GM13977 (cell line): Measurements from ENCODE around the gene MACROD2.

Source experiments
- DNase-seq: peaks from one replicate; pipeline ENCODE4 v3.0.0; 2012; ENCODE audit warnings: low spot score
- in situ Hi-C: fragments of 300-500 bp; cut with MboI; formaldehyde crosslinking; loops from one replicate; pipeline ENCODE4 v1.12.0; 2022; ENCODE audit warnings: low sequenced_read_pairs, low pct_unique_long_range_greater_than_20kb, mixed read lengths, inconsistent platforms; ENCODE audit not compliant: unreplicated experiment
- TF ChIP-seq, protein P1 (sequence below): IDR thresholded peaks from 2 replicates; pipeline ENCODE4 v1.5.1; 2012; ENCODE audit warnings: mild to moderate bottlenecking, control low read depth; ENCODE audit not compliant: insufficient read depth; ENCODE audit errors: extremely low read depth, missing control alignments

The MACROD2 gene

DNA sequence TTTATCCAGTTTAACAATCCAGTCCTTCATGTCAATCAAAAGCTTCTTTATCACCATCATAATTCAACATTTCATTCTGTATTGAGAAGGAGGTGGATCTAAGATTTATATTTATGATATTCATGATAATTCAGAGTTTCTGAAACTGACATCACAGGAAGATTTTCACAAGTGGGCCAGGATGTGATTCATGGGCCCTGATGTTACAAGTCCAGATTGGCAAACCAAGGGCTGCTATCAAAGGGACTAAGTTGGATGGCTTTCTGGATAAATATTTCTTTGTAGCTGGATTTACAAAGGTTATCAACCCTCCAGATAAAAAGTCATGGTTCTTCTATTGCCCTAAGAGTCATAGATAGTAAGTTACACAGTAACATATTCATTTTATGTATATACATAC is 1711.4 kb downstream of the MACROD2 start:
- no peak for DNase-seq
- in situ Hi-C loops, result loop anchor here (25.0 kb wide), 1 partner anchor 756 kb away; no protein-coding TSS in a partner anchor
- TF ChIP-seq, protein P1, sequence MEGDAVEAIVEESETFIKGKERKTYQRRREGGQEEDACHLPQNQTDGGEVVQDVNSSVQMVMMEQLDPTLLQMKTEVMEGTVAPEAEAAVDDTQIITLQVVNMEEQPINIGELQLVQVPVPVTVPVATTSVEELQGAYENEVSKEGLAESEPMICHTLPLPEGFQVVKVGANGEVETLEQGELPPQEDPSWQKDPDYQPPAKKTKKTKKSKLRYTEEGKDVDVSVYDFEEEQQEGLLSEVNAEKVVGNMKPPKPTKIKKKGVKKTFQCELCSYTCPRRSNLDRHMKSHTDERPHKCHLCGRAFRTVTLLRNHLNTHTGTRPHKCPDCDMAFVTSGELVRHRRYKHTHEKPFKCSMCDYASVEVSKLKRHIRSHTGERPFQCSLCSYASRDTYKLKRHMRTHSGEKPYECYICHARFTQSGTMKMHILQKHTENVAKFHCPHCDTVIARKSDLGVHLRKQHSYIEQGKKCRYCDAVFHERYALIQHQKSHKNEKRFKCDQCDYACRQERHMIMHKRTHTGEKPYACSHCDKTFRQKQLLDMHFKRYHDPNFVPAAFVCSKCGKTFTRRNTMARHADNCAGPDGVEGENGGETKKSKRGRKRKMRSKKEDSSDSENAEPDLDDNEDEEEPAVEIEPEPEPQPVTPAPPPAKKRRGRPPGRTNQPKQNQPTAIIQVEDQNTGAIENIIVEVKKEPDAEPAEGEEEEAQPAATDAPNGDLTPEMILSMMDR, result no peak

DNA sequence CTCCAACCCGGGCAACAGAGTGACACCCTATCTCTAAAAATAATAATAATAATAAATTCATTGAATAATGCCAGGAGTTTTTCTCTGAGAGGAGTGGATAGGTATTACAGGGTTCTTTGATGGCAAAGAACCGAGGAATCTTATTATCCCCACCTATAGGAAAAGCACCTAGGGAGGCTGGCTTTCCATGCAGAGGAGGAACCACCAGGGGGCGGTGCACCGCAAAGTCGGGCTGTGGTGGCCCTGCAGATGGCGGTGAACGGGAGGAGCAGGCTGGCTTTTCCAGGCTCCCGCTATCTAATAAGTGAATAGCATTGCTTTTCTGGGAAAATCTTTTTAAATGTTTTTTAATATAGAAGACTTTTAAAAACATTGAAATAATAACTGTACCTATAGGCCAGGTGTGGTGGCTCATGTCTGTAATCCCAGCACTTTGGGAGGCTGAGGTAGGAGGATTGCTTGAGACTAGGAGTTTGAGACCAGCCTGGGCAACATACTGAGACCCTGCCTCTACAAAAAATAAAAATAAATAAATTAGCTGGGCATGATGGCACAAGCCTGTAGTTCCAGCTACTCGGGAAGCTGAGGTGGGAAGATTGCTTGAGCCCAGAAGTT is 1713.8 kb downstream of the MACROD2 start:
- DNase-seq, result peak; percentile 35
- in situ Hi-C loops, result loop anchor here (25.0 kb wide), 1 partner anchor 753 kb away; no protein-coding TSS in a partner anchor
- TF ChIP-seq, protein P1, result peak; percentile 87

DNA sequence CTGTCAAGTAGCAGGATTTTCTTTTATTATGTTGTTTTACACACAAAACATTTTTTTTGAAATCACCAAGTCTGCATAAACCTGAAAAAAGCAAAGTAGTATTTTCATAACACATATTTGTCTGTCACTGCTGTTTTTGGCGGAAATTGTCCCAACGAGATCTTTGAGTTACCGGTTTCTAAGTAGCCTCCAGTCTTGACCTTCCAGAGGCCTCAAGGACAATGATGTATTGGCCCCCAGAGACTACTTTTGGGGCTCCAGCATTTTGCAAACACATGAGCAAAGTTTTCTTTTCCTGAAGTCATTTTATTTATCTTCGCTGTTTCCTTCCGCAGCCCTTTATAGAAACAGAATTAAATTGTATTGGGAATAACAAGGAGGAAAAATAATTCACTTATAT is 1715.3 kb downstream of the MACROD2 start:
- no peak for DNase-seq
- in situ Hi-C loops, result loop anchor here (25.0 kb wide), 1 partner anchor 752 kb away; no protein-coding TSS in a partner anchor
- TF ChIP-seq, protein P1, result no peak

DNA sequence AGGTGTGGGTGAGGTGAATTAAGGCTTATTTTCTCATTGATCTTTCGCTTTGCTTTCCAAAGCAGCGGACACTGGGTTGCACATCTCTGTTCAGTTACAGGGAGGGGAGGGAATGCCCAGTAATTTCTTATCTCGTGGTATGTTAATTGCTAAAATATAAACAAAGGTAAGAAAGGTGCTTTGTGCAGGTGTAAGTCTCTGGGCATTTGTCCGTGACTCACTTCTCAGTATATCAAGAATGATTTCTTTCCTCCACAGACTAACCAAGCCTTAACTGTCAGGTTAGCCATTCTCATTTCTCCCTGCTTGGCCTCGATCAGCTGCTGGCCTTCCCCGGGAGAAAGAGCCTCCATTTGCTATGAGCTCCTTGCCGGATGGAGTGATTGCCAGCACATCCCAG is 1715.9 kb downstream of the MACROD2 start:
- no peak for DNase-seq
- TF ChIP-seq, protein P1, result no peak
- in situ Hi-C loops, result loop anchor here (25.0 kb wide), 1 partner anchor 751 kb away; no protein-coding TSS in a partner anchor

DNA sequence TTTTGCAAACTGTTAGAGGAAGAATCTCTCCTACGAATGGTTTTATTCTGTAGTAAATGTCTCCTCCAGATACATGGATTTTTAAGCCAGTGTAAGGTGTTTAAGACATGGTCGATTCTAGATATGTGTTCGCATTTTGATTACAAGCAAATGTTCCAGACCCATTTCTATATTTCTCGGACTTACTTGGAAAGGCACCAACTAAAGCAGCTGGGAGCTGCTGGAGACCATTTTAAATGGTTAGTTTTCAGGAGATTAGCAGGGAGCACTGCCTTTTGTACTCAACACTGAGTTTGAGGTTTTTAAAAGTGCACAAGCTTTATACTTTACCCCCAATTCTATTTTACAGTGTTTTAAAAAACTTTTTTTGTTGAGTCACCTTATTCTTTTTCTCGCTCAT is 1720.9 kb downstream of the MACROD2 start:
- in situ Hi-C loops, result loop anchor here (25.0 kb wide), 1 partner anchor 746 kb away; no protein-coding TSS in a partner anchor
- no peak for DNase-seq
- TF ChIP-seq, protein P1, result no peak

DNA sequence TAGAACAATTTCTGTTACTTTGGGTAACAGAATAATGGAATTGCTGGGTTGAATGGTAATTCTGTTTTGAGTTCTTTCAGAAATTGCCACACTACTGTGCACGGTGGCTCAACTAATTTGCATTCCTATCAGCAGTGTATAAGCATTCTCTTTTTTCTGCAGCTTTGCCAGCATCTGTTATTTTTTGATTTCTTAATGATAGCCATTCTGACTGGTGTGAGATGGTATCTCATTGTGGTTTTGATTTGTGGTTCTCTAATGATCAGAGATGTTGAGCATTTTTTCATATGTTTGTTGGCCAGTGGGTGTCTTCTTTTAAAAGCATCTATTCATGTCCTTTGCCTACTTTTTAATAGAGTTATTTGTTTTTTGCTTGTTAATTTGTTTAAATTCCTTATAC is 1731.1 kb downstream of the MACROD2 start:
- TF ChIP-seq, protein P1, result no peak
- in situ Hi-C loops, result no loop called here
- no peak for DNase-seq

DNA sequence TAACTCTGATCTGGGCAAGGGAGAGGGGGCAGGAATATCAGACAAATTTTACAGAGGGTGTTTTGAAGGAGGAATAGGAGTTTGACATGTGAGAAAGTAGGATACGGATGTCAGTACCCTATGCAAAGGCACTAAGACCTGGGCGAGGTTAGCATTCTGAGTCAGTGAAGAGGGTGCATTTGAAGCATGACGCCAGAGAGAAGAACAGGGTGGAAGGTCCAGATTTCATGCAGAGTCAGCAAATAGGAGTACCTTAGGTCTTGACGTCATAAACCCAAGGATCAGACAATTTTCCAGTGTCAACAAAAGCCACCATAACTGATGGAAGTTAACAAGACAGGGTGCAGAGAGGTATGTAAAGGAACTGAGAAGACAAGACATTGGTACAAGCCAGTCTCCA is 1738.7 kb downstream of the MACROD2 start:
- TF ChIP-seq, protein P1, result no peak
- in situ Hi-C loops, result no loop called here
- no peak for DNase-seq
